ENCODE measurements around the gene SMTNL1. TPM values are rescaled to one million over a fixed set of nuclear protein-coding genes. Genes with fewer than 3 reads are reported as not detected.
A peak's percentile ranks its signal among the peaks of the same experiment; 100 is the strongest.

The SMTNL1 gene
- polyA plus RNA-seq, 1 of the 3 experiments (the other 2 are of a cell fraction), result not detected

- peak overlapping the region; percentile 58 to 83; a peak in 3 of 4 replicates for H3K27ac ChIP-seq (ENCODE audit: low read depth in 2 of 2, low read length in 1 of 2)
Observed at GRCh38 chr11:57568330-57568766, 31.0 kb downstream of the SMTNL1 start.

More at GRCh38 chr11:57568330-57568766, 31.0 kb downstream of the SMTNL1 start:
- no peaks in the 10 kb centered on the region; the same call in 1 of the 2 replicates for H3K79me2 ChIP-seq (ENCODE audit: insufficient read depth)
- H3F3A ChIP-seq (replicated peaks; ENCODE audit: insufficient read depth), result no peaks in the 10 kb centered on the region
- peak overlapping the region; percentile 95 for H3K4me2 ChIP-seq
- H3K9ac ChIP-seq, result peak overlapping the region; percentile 79
- H3K9me2 ChIP-seq, result no peaks in the 10 kb centered on the region
- H3K27me3 ChIP-seq (ENCODE audit: insufficient read depth), result no peaks in the 10 kb centered on the region
- peak overlapping the region; percentile 99 for H2AFZ ChIP-seq (ENCODE audit: low read depth)
- H3K4me3 ChIP-seq (ENCODE audit: low read depth in 2 of 2, low read length in 1 of 2), result peak overlapping the region; percentile 82 to 96
- 40% methylated on average over 6 of the region's 6 CpGs for WGBS (ENCODE audit: low lambda C conversion rate)
- POLR2A ChIA-PET, result interaction anchor here (1.0 to 2.8 kb wide), 6 partner anchors 30 to 81 kb away, joined by 3 to 24 read pairs (median 6); partner anchors contain the start of genes SERPING1 and YPEL4
- CTCF ChIA-PET, result interaction anchor here (0.5 to 9.3 kb wide), 56 partner anchors 10 to 936 kb away, joined by 3 to 326 read pairs (median 6); partner anchors contain the start of genes CLP1, MED19, RTN4RL2 and SERPING1
- no peaks in the 10 kb centered on the region for H3K36me3 ChIP-seq (replicated peaks in 1 of 2; ENCODE audit: control insufficient read depth in 1 of 2, insufficient read depth in 2 of 2, low read length in 1 of 2)
- H4K20me1 ChIP-seq (ENCODE audit: insufficient read depth), result no peaks in the 10 kb centered on the region
- H3K4me1 ChIP-seq (ENCODE audit: control insufficient read depth in 1 of 2, insufficient read depth in 2 of 2, low read depth in 1 of 2, low read length in 1 of 2), result peaks cover 0 to 12% of the 10 kb centered on the region in 2 experiments; a peak in 1 of 4 replicates
- H3K9me3 ChIP-seq, result no peaks in the 10 kb centered on the region
- no peak for TF ChIP-seq USF1 (IDR thresholded peaks at IDR 0.05; ENCODE audit: borderline replicate concordance, low read depth)
- no peak for TF ChIP-seq EP300 (IDR thresholded peaks at IDR 0.05; ENCODE audit: borderline replicate concordance in 1 of 2, low read depth in 1 of 2, low read length in 1 of 2)
- TF ChIP-seq USF2 (IDR thresholded peaks at IDR 0.05; ENCODE audit: borderline replicate concordance, low read depth, low read length), result no peak
- TF ChIP-seq RFX5 (IDR thresholded peaks at IDR 0.05; ENCODE audit: low read length), result no peak
- TF ChIP-seq SMC3 (IDR thresholded peaks at IDR 0.05; ENCODE audit: low read depth, low read length), result peak; percentile 81
- no peak for TF ChIP-seq SIN3A (IDR thresholded peaks at IDR 0.05; ENCODE audit: borderline replicate concordance, low read depth, low read length)
- peak; percentile 84 for TF ChIP-seq RAD21 (IDR thresholded peaks at IDR 0.05; ENCODE audit: low read length)
- no peak for TF ChIP-seq YY1 (IDR thresholded peaks at IDR 0.05; ENCODE audit: low read depth)
- peak; percentile 58; the same call in 1 of the 2 replicates for TF ChIP-seq MAX (IDR thresholded peaks at IDR 0.05; ENCODE audit: low read depth)
- no peak for TF ChIP-seq IRF3 (IDR thresholded peaks at IDR 0.05; ENCODE audit: low read depth, low read length)
- TF ChIP-seq RXRA (IDR thresholded peaks at IDR 0.05; ENCODE audit: borderline replicate concordance, low read depth), result no peak
- TF ChIP-seq GATA2 (CRISPR knock-in tag; IDR thresholded peaks at IDR 0.05), result no peak
- peak; percentile 94; the same call in 1 of the 2 replicates for TF ChIP-seq CTCF (IDR thresholded peaks at IDR 0.05)
- TF ChIP-seq MXI1 (IDR thresholded peaks at IDR 0.05; ENCODE audit: low read depth, low read length), result no peak
- no peak for DNase-seq

Data from SK-N-SH (cell line).